GM12865 (cell line): Measurements from ENCODE around the gene UGT1A7.
"Not testable (repeated sequence)": the region's sequence is repeated elsewhere in the genome, so short reads cannot be mapped to it uniquely, and the experiment has no call there.

Experiments
- DNase-seq: peaks from one replicate; pipeline ENCODE4 v3.0.0; 2010; ENCODE audit warnings: low read depth
- H3K4me3 ChIP-seq: 2 replicates; pipeline ENCODE4 v1.5.1; 2011; ENCODE audit warnings: mild to moderate bottlenecking, low read depth, low read length, control low read depth
- TF ChIP-seq, protein P1 (sequence below): IDR thresholded peaks from 2 replicates; pipeline ENCODE4 v1.5.1; 2011; ENCODE audit warnings: low read length, control low read depth, low read depth, inconsistent platforms; ENCODE audit not compliant: insufficient read depth; ENCODE audit errors: missing control alignments

The UGT1A7 gene

DNA sequence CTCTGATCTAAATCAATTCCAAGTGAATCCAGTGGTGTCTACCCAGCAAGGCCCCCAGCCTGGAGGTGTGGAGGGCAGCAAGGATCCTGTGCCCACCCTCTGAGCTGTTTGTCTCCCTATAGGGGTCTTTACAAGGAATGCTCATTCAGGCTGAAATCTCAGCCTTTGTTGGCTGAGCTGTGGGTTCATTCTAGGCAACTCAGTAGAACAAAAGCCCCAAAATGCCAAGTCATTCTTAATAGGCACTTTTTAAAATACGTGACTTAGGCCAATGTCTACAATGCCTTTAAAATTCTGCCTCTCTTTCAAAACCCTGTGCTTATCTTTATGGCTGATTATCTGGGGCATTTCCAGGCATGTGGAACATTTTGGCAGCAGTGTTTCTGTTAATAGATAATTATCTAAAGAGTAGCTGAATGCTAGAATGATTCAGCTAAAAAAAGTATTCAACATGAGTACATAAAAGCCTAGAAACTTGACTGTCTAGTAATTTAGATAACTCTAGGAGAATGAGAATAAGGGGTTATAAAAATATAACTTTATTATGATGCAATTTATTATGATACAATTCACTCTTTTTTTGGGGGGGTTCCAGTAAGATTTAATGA lies 18.4 kb downstream of the UGT1A7 start:
- no peak overlapping the region for H3K4me3 ChIP-seq
- TF ChIP-seq, protein P1, sequence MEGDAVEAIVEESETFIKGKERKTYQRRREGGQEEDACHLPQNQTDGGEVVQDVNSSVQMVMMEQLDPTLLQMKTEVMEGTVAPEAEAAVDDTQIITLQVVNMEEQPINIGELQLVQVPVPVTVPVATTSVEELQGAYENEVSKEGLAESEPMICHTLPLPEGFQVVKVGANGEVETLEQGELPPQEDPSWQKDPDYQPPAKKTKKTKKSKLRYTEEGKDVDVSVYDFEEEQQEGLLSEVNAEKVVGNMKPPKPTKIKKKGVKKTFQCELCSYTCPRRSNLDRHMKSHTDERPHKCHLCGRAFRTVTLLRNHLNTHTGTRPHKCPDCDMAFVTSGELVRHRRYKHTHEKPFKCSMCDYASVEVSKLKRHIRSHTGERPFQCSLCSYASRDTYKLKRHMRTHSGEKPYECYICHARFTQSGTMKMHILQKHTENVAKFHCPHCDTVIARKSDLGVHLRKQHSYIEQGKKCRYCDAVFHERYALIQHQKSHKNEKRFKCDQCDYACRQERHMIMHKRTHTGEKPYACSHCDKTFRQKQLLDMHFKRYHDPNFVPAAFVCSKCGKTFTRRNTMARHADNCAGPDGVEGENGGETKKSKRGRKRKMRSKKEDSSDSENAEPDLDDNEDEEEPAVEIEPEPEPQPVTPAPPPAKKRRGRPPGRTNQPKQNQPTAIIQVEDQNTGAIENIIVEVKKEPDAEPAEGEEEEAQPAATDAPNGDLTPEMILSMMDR = no peak
- no peak for DNase-seq

GRCh38 chr2:233700842-233701241 lies 19.1 kb downstream of the UGT1A7 start:
- H3K4me3 ChIP-seq, DNase-seq: not testable (repeated sequence)

GRCh38 chr2:233702238-233702637 lies 20.5 kb downstream of the UGT1A7 start:
- H3K4me3 ChIP-seq = no peak overlapping the region
- DNase-seq = no peak
- TF ChIP-seq, protein P1 = no peak

- DNase-seq = no peak
- TF ChIP-seq, protein P1 = no peak
- H3K4me3 ChIP-seq = no peak overlapping the region
Observed at GRCh38 chr2:233705911-233706506, 24.3 kb downstream of the UGT1A7 start.

- H3K4me3 ChIP-seq = no peak overlapping the region
- DNase-seq = no peak
- TF ChIP-seq, protein P1 = no peak
Observed at GRCh38 chr2:233706720-233707119, 25.0 kb downstream of the UGT1A7 start.

- DNase-seq = no peak
Observed at GRCh38 chr2:233707940-233708644, 26.4 kb downstream of the UGT1A7 start.

DNA sequence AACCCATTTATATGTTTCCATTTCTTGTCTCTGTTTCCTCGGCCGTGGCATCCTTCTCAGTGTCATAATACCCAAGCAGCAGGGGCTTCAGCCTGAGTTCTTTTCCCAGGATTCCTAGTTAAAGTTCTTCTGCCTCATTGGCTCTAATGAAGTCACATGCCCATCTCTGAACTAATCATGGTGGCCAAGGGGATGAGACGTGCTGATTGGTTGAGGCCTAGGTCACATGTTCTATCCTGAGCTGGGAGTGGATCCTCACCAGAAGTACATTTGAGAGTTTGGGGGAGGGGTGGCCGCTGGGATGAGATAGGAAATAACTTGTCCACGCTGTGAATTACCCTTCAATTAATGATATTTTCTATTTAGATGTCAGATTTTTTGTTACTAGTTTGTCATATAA lies 27.2 kb downstream of the UGT1A7 start:
- no peak overlapping the region for H3K4me3 ChIP-seq
- TF ChIP-seq, protein P1 = no peak
- DNase-seq = no peak

More at GRCh38 chr2:233707940-233708644, 26.4 kb downstream of the UGT1A7 start:
- H3K4me3 ChIP-seq = no peak overlapping the region
- TF ChIP-seq, protein P1 = no peak
